Parathyroid adenoma (tissue), 2 donors: ENCODE measurements around the gene VPS41.
"Not testable (repeated sequence)": the region's sequence is repeated elsewhere in the genome, so short reads cannot be mapped to it uniquely, and the experiment has no call there.

ENCODE experiments used
- H2AFZ ChIP-seq: fragments of 300-600 bp; sonication (generic); one replicate; pipeline ENCODE4 v1.7.0; 2017; ENCODE audit warnings: antibody characterized with exemption, mild to moderate bottlenecking
- H3K27ac ChIP-seq: fragments of 300-600 bp; sonication (generic); one replicate; pipeline ENCODE4 v1.7.0; 2017
- H3K27me3 ChIP-seq: fragments of 300-600 bp; sonication (generic); one replicate; pipeline ENCODE4 v1.7.0; 2017; ENCODE audit warnings: low read length; ENCODE audit not compliant: control insufficient read depth, insufficient read depth
- H3K36me3 ChIP-seq: fragments of 300-600 bp; sonication (generic); one replicate; pipeline ENCODE4 v1.7.0; 2017; ENCODE audit warnings: low read length; ENCODE audit not compliant: control insufficient read depth, insufficient read depth
- H3K4me1 ChIP-seq: fragments of 300-600 bp; sonication (generic); one replicate; pipeline ENCODE4 v1.7.0; 2017; ENCODE audit warnings: control low read depth
- H3K4me2 ChIP-seq: fragments of 300-600 bp; sonication (generic); one replicate; pipeline ENCODE4 v1.7.0; 2017; ENCODE audit warnings: low read length
- H3K4me3 ChIP-seq: fragments of 300-600 bp; sonication (generic); one replicate; pipeline ENCODE4 v1.7.0; 2017; ENCODE audit warnings: low read depth, low read length
- H3K79me2 ChIP-seq: fragments of 300-600 bp; sonication (generic); one replicate; pipeline ENCODE4 v1.7.0; 2017; ENCODE audit warnings: control low read depth
- H3K9ac ChIP-seq: fragments of 300-600 bp; sonication (generic); one replicate; pipeline ENCODE4 v1.7.0; 2017; ENCODE audit warnings: mild to moderate bottlenecking
- H3K9me3 ChIP-seq: fragments of 300-600 bp; sonication (generic); one replicate; pipeline ENCODE4 v1.7.0; 2017; ENCODE audit warnings: low read length; ENCODE audit not compliant: control insufficient read depth
- TF ChIP-seq, protein P1 (sequence below): fragments of 300-600 bp; sonication (generic); IDR thresholded peaks from one replicate; pipeline ENCODE4 v1.7.0; 2017; ENCODE audit warnings: antibody characterized with exemption, mild to moderate bottlenecking
- donor health status: primary hyperparathyroidism.

The VPS41 gene

DNA sequence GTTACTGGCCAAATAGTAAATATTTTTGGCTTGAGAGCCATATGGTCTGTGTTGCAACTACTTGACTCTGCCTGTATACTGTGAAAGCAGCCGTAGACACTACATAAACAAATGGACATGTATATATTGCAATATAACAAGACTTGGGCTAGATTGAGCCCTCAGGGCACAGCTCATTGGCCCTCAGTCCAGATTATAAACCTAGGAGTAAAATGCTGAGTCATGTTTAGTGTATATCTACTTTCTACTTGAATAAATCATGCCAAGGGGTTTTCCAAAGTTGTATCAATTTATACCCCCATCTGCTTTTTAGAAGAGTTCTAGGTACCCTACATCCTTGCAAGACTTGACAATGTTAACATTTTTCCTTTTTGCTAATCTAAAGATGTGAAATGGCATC lies 41.3 kb upstream of the VPS41 start:
- TF ChIP-seq, protein P1, sequence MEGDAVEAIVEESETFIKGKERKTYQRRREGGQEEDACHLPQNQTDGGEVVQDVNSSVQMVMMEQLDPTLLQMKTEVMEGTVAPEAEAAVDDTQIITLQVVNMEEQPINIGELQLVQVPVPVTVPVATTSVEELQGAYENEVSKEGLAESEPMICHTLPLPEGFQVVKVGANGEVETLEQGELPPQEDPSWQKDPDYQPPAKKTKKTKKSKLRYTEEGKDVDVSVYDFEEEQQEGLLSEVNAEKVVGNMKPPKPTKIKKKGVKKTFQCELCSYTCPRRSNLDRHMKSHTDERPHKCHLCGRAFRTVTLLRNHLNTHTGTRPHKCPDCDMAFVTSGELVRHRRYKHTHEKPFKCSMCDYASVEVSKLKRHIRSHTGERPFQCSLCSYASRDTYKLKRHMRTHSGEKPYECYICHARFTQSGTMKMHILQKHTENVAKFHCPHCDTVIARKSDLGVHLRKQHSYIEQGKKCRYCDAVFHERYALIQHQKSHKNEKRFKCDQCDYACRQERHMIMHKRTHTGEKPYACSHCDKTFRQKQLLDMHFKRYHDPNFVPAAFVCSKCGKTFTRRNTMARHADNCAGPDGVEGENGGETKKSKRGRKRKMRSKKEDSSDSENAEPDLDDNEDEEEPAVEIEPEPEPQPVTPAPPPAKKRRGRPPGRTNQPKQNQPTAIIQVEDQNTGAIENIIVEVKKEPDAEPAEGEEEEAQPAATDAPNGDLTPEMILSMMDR: no peak
- H3K27ac ChIP-seq: no peak overlapping the region

DNA sequence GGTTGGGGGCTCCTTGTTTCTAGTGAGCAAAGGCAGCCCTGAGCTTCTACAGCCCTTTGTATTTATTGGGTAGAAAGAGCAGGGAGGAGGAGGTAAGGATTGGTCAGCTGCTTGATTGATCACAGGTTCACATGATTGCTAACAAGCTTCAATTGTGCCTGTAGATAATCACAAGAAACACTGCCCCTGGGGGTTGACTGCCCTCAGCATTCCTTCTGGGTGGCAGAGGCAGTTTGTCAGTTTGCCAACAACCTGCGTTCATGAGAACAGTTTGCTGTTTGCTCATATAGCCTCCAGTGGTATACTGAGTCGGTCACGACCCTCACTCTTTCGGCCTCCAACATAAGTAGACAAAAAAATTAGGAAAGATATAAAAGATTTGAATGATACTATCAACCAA lies 38.5 kb upstream of the VPS41 start:
- H2AFZ ChIP-seq, H3K4me2 ChIP-seq, H3K36me3 ChIP-seq, H3K9ac ChIP-seq, H3K9me3 ChIP-seq, H3K4me1 ChIP-seq, H3K79me2 ChIP-seq, H3K4me3 ChIP-seq, H3K27me3 ChIP-seq, H3K27ac ChIP-seq: not testable (repeated sequence)

More for the DNA sequence above, 41.3 kb upstream of the VPS41 start:
- Histone ChIP-seq H3K36me3 (no peaks in the 10 kb centered on the region), H3K79me2 (no peaks in the 10 kb centered on the region), H3K4me1 (no peaks in the 10 kb centered on the region), H2AFZ (no peak overlapping the region), H3K4me2 (no peak overlapping the region), H3K4me3 (no peak overlapping the region), H3K27me3 (no peaks in the 10 kb centered on the region), H3K9me3 (no peaks in the 10 kb centered on the region), H3K9ac (no peak overlapping the region)

DNA sequence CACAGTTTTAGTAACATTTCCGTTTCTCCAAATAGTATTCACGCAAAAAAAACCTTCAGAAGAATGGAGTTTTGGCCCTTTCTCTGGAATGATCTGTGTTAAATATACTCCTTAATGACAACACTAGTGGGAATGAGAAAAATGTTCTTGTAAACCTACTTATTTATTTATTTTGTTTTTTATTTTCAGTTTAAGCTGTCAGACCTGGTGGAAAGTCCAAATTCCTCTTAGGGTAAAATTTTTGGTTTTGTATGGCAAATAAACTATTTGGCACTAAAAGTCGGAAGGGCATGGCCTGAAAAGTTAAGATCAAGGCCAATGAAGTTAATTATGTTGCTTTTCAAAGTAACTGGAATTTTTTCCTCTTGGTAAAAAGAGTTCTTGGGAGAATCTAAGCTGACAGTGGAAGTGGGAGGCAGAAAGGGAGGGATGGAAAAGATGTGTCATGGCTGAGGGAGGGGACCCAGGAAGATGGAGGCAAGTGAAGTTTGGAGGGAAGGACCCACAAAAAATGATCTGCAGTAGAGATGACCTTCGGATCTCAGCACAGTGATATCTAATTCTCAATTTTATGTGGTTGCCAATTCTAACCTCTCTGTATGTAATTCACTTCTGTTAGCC lies 33.5 kb upstream of the VPS41 start:
- Histone ChIP-seq H3K27ac (no peak overlapping the region), H3K27me3 (no peaks in the 10 kb centered on the region), H3K9me3 (no peaks in the 10 kb centered on the region), H3K79me2 (no peaks in the 10 kb centered on the region), H3K9ac (no peak overlapping the region), H3K4me1 (no peaks in the 10 kb centered on the region), H2AFZ (no peak overlapping the region), H3K36me3 (no peaks in the 10 kb centered on the region), H3K4me3 (no peak overlapping the region), H3K4me2 (no peak overlapping the region)
- TF ChIP-seq, protein P1: no peak

DNA sequence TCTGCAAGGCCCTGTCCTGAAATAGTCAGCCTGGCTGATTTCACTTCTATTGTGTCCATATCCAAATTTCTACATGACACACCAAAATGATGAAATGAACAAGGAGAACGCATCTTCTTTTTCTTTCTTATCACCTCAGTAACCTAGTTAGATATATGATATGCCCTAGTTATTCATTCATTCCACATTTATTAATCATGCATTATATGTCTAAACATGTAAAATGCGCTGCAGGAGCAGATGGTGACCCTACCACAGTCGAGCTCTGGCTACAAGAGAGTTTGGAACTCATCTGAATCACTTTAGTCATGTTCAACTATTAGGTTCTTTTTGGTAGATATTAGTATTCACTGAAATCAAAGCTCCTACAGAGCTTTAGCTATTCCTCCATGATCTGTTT lies 31.8 kb upstream of the VPS41 start:
- Histone ChIP-seq H3K9me3 (no peaks in the 10 kb centered on the region), H3K4me1 (no peaks in the 10 kb centered on the region), H3K79me2 (no peaks in the 10 kb centered on the region), H3K9ac (no peak overlapping the region), H3K36me3 (no peaks in the 10 kb centered on the region), H3K27me3 (no peaks in the 10 kb centered on the region), H3K27ac (no peak overlapping the region), H3K4me2 (no peak overlapping the region), H3K4me3 (no peak overlapping the region), H2AFZ (no peak overlapping the region)
- TF ChIP-seq, protein P1: no peak

DNA sequence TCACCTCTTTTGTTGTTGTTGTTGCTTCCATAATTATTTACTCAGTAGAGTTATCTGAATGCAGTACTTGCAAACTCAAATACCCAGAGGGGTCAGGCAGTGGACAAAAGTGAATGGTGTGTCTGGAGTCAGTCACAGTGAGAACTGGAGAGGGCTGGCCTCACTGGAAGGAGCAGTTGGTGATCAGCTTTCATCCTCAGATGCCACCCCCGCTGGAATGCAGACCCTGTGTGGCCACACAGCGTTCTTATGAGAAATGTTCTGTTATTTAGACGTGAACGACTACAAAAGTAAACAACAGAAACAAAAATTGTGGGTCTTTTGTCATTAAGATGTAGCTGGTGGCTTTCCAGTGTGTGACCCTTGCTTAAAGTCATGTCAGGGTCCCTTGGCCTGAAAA lies 29.6 kb upstream of the VPS41 start:
- no peak overlapping the region for H3K27ac ChIP-seq
- no peak overlapping the region for H2AFZ ChIP-seq
- no peaks in the 10 kb centered on the region for H3K9me3 ChIP-seq
- H3K36me3 ChIP-seq: no peaks in the 10 kb centered on the region
- no peaks in the 10 kb centered on the region for H3K4me1 ChIP-seq
- H3K4me2 ChIP-seq: no peak overlapping the region
- no peaks in the 10 kb centered on the region for H3K79me2 ChIP-seq
- no peak overlapping the region for H3K9ac ChIP-seq
- H3K4me3 ChIP-seq: no peak overlapping the region
- H3K27me3 ChIP-seq: no peaks in the 10 kb centered on the region
- TF ChIP-seq, protein P1: no peak
